GM12864 (cell line): ENCODE measurements around the gene SUV39H1.

Experiments used
- DNase-seq: peaks from one replicate; pipeline ENCODE4 v3.0.0-alpha.2; 2011; ENCODE audit warnings: low read depth
- H3K4me3 ChIP-seq: 2 replicates; pipeline ENCODE4 v1.5.1; 2011; ENCODE audit warnings: mild to moderate bottlenecking, low read depth, low read length, control low read depth
- TF ChIP-seq, protein P1 (sequence below): IDR thresholded peaks from 2 replicates; pipeline ENCODE4 v1.5.1; 2011; ENCODE audit warnings: low read depth, mild to moderate bottlenecking, moderate library complexity, low read length, control low read depth, inconsistent platforms; ENCODE audit errors: missing control alignments

Gene SUV39H1

DNA sequence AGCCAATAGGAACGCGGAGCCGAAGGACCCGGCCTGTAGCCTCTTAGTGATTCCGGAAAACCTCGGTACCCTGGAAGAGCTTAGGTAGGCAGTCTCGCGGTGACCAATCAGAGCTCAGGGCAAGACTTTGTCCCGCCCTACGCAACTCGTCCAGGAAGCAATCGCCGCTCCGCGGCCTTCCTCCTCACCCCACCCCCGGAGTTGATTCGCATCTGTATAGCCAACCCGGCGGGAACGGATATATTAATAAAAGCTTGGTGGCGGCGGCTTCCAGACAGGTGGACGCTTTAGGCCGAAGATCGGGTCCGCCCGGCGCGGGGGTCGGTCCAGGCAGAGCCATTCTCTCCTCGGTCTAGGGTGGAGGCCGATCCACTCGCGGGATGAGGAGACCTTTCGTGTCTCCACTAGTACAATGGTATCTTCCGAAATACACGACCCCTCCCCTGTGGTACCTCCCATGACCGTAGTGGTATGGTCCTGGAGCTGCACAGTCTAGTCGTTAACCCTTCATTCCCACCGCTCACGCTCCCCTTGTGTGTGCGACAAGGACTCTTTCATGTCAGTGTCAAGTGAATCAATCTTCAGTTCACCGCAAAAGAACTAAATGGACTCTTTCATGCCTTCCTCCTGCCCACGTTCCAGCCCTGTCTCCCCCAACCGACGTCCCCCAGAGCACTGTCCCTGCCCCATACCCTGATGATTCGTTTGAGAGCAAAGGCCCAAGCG is 40.8 kb downstream of the SUV39H1 start:
- TF ChIP-seq, protein P1, sequence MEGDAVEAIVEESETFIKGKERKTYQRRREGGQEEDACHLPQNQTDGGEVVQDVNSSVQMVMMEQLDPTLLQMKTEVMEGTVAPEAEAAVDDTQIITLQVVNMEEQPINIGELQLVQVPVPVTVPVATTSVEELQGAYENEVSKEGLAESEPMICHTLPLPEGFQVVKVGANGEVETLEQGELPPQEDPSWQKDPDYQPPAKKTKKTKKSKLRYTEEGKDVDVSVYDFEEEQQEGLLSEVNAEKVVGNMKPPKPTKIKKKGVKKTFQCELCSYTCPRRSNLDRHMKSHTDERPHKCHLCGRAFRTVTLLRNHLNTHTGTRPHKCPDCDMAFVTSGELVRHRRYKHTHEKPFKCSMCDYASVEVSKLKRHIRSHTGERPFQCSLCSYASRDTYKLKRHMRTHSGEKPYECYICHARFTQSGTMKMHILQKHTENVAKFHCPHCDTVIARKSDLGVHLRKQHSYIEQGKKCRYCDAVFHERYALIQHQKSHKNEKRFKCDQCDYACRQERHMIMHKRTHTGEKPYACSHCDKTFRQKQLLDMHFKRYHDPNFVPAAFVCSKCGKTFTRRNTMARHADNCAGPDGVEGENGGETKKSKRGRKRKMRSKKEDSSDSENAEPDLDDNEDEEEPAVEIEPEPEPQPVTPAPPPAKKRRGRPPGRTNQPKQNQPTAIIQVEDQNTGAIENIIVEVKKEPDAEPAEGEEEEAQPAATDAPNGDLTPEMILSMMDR = no peak
- DNase-seq = peak; percentile 95
- H3K4me3 ChIP-seq = peak overlapping the region; percentile 81

DNA sequence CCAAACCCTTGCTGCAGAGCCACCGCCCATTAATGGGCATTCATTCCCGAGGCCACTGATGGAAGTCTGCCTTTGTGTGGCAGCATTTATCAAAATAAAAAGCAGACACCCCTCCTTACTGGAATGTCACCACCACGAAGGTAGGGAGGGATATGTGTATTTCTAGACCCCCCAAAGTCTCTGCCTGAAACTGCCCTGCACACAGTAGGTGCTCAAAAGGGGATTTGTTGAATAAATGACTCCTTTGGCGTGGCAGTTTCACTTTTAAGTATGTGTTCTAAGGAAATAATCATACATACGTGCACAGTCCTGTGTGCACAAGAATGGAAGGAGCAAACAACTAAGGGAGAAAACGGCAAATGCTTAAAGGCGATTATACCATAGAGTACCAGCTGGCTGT is 41.4 kb downstream of the SUV39H1 start:
- TF ChIP-seq, protein P1 = no peak
- no peak for DNase-seq
- H3K4me3 ChIP-seq = peak overlapping the region; percentile 81

DNA sequence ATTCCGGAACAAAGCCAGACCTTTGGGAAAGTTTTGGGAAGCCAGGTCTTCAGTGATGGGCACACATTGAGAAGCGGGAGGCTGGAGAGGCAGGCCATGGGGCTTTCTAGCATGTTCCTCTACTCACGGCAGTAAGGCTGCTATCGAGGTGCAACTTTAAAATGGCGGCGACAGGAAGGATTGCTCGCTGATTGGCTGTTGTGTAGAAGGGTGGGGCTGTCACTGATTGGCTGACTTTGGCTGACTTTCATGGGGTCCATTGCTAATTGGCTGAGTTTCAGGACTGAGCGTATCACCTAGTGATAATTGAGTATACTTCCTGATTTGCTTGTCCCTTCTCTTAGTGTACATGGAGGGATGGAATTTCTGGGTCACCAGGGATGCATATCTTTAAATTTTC is 45.3 kb downstream of the SUV39H1 start:
- no peak for DNase-seq
- TF ChIP-seq, protein P1 = no peak
- no peak overlapping the region for H3K4me3 ChIP-seq

DNA sequence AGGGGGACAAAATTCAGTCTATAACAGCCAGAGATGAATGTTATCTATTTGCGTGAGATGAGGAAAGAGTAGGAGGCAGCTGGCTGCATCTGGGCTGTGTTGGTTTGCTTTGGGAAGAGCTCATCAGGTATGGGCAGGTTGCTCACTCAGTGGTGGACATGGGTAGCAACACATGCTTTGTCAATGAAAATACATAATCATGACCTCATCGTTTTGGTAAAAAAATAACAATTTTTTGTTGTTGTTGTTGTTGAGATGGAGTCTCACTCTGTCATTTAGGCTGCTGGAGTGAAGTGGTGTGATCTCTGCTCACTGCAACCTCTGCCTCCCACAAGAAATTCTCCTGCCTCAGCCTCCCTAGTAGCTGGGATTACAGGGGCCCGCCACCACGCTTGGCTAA is 48.7 kb downstream of the SUV39H1 start:
- DNase-seq = no peak
- no peak overlapping the region for H3K4me3 ChIP-seq
- TF ChIP-seq, protein P1 = no peak

DNA sequence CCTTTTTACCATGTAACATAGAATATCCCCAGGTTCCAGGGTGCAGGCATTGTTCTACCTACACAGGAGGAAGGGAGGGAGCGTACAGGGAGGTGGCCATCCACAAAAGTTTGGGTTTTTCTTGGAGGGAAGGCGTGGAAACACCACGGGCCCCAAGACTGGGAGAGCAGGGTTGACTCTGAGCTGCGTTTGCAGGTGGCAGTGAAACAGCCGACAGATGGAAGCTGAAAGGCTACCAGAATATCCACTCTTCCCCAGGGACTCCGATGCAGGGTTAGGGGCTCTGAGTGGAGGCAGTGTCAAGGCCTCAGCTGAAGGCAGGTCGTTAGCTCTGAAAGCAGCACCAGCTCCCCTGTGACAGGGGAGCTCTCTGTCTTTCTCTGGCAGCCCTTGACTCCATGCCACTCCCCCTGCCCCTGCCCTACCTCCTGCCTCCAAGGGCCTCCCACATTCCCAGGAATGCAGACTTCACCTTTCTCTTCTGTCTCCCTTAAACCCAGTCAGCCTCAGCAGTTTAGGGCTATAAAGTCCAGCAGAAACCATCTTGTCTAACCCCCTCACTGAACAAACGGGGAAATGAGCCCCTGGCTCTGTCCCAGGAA is 51.0 kb downstream of the SUV39H1 start:
- TF ChIP-seq, protein P1 = no peak
- H3K4me3 ChIP-seq = no peak overlapping the region
- DNase-seq = no peak

DNA sequence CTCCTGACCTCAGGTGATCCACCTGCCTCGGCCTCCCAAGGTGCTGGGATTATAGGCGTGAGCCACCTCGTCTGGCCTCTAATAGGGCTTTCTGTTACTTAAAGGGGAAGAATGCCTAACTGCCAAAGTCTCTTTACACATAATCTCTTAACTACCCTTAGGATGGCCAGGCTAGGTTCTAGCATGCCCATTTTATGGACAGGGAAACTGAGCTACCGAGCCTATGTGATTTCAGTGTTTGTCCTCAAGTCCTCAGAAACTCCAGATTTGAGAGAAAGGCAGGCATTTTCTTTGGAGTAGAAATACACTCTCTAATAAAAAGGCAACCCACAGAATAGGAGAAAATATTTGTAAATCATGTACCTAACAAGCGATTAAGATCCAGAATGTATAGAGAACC is 52.6 kb downstream of the SUV39H1 start:
- no peak for DNase-seq
- TF ChIP-seq, protein P1 = no peak

DNA sequence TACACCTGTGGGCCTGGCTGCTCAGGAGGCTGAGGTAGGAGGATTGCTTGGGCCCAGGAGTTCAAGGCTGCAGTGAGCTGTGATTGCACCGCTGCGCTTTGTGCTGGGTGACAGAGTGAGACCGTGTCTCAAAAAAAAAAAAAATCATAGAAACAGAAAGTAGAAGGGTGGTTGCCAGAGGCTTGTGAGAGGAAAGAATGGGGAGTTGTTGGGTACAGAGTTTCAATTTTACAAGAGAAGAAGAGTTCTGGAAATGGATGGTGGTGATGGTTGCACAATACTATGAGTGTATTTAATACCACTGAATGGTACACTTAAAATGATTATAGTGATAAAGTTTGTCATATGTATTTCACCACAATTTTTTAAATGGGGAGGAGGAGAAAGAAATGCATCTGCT is 54.8 kb downstream of the SUV39H1 start:
- TF ChIP-seq, protein P1 = no peak
- no peak for DNase-seq
- H3K4me3 ChIP-seq = no peak overlapping the region

More for the DNA sequence above, 52.6 kb downstream of the SUV39H1 start:
- no peak overlapping the region for H3K4me3 ChIP-seq
